K562 (cell line): ENCODE data around the gene PPM1G.

Experiments
- GABPA ChIP-seq: fragments of 200-800 bp; sonication (Bioruptor generic); conservative IDR thresholded peaks from 2 replicates; pipeline ENCODE4 v1.6.1; 2016; ENCODE audit warnings: low read depth, missing genetic modification characterization, missing compliant biosample characterization
- MAZ ChIP-seq, 2 experiments: fragments of 450-650 bp in 1 of 2; sonication (generic) in 1 of 2; formaldehyde crosslinking; IDR thresholded peaks in 1 of 2; conservative IDR thresholded peaks in 1 of 2; 2 replicates each; pipeline versions ENCODE4 v1.4.0 to v1.5.0; 2020; ENCODE audit warnings: mild to moderate bottlenecking in 1 of 2, missing genetic modification reagents in 1 of 2
- RBFOX2 ChIP-seq: fragments of 200-400 bp; formaldehyde crosslinking; IDR thresholded peaks from 2 replicates; pipeline ENCODE4 v1.6.1; 2017; ENCODE audit warnings: low read depth, mild to moderate bottlenecking, low read length, moderate library complexity
- TAL1 ChIP-seq: fragments of 450-650 bp; IDR thresholded peaks from 2 replicates; pipeline ENCODE4 v1.6.1; 2016; ENCODE audit warnings: mild to moderate bottlenecking
- ZBTB9 ChIP-seq: fragments of 450-650 bp; formaldehyde crosslinking; IDR thresholded peaks from 2 replicates; pipeline ENCODE4 v1.4.0; 2020; ENCODE audit warnings: mild to moderate bottlenecking, moderate library complexity
- TF ChIP-seq, protein P1 (sequence below), 3 experiments: IDR thresholded peaks in 2 of 3; conservative IDR thresholded peaks in 1 of 3; 2 replicates each; pipeline ENCODE4 v1.5.1; 2011 to 2012; ENCODE audit warnings: low read length in 3 of 3, mild to moderate bottlenecking in 3 of 3, control low read depth in 2 of 3, improper control_type of control experiment in 1 of 3, inconsistent platforms in 1 of 3, low read depth in 1 of 3, mixed read lengths in 1 of 3, moderate library complexity in 1 of 3; ENCODE audit not compliant: insufficient read depth in 2 of 3

DNA sequence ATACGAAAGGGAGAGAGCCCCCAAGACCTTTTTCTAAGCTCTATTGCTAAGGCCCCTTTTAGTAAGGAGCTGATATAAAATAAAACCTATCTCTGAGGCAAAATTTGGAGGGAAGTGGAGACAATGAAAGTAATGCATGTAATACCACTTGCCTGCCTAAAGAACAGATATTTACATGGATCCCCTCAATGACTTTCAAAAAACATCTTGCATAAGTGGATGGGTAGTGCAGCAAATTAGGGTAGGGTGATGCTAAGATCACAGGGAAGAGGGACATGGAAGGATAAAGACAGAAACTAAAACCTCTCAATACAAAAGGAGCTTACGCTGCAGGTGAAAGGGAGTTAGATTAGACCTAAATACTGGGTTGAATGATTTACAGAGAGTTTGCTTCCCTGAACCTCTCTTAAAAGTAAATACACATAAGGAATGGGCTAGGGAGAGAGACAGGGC is 30.0 kb downstream of the PPM1G start:
- TF ChIP-seq, protein P1, sequence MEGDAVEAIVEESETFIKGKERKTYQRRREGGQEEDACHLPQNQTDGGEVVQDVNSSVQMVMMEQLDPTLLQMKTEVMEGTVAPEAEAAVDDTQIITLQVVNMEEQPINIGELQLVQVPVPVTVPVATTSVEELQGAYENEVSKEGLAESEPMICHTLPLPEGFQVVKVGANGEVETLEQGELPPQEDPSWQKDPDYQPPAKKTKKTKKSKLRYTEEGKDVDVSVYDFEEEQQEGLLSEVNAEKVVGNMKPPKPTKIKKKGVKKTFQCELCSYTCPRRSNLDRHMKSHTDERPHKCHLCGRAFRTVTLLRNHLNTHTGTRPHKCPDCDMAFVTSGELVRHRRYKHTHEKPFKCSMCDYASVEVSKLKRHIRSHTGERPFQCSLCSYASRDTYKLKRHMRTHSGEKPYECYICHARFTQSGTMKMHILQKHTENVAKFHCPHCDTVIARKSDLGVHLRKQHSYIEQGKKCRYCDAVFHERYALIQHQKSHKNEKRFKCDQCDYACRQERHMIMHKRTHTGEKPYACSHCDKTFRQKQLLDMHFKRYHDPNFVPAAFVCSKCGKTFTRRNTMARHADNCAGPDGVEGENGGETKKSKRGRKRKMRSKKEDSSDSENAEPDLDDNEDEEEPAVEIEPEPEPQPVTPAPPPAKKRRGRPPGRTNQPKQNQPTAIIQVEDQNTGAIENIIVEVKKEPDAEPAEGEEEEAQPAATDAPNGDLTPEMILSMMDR (IDR thresholded peaks at IDR 0.05 in 2 of 3, conservative IDR thresholded peaks at IDR 0.05 in 1 of 3; ENCODE audit: insufficient read depth in 2 of 3, low read depth in 1 of 3, low read length in 3 of 3) = no peak
- TF ChIP-seq TAL1 (no peak), ZBTB9 (no peak), RBFOX2 (no peak), GABPA (tag) (no peak), MAZ (CRISPR knock-in tag; conservative IDR thresholded peaks at IDR 0.05 in 1 of 2, IDR thresholded peaks at IDR 0.05 in 1 of 2) (no peak)
